ENCODE measurements around the gene PLXDC2.
"Not testable (repeated sequence)": the region's sequence is repeated elsewhere in the genome, so short reads cannot be mapped to it uniquely, and the experiment has no call there.

PLXDC2 gene

DNA sequence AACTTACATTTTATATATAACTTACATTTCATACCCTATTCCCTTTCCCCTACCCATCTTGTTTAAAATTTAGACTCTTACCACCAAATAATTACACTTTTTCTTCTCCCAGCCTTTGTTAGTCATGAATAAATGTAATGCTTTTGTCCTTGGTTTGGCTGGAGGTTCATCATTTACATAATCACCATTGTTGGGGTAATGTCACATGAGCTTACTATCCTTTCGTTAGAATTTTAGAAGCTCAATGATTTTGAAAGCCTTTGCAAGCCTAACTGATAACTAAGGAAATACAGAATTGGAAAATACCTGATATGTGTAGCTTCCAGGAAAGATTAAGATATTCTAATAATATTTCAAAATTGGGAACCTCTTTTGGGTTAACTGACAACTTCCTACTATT is 171.7 kb downstream of the PLXDC2 start:
- no peak for DNase-seq

DNA sequence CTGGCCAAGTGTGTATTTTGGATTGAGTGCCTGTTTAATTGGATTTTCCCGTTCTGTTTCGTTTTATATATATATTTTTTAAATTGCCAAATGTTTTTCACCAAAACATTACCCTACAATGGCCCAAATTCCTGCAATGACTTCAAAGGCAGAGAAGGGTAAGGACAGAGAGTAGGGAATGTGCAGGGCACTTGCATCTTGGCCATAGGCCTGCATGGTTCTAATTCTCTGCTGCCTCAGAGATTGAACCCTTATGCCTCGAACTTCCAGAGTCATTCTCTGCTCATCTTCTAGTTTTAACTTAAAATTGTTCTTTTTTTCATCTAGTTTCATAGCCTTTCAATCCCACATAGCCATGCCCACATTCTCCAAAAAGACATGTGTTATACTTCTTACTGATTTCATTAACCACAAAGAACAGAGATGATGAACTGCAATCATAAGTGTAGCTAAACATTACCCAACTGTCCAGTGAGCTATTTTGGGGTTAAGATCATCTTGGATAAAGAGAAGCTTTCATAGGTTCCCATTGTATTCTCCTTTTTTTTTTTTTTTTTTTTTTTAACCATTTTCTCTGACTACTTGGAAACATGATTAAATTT is 177.6 kb downstream of the PLXDC2 start:
- DNase-seq = no peak

DNA sequence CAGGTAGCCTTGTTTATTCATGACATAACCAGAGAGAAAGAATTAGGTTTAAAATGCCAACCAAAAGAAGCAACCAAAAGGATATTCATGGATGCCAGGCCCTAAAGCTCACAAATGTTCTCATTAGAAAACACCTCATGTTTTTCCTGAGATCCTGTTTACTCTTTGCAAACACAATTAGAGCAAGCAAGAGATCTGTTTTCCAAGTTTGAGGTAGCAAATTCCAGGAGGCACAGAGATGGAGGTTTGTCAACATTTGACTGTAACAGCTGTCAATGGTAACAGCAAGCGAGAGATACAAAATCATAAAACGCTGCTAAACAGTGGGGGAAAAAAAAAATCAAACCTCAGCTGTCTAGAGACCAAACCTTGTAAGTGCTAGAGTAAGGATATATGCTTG is 182.2 kb downstream of the PLXDC2 start:
- DNase-seq = no peak

DNA sequence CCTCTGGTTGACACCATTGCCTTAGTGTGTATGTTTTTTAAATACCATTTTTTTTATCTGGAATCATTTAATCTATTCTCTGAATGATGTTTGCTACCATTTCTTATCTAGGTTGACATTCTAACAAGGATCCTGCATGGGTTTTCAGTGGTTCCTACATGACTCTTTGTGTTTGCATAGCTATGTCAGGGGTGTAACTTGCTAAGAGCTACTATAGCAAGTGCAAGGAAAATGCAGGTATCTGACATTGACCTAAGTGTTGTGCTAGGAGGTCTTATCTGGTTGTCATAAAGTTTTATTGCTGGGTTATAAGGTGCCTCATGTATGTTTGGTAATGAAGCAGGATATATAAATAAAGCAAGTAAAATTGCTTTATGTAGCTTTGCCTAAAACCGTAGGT is 183.2 kb downstream of the PLXDC2 start:
- no peak for DNase-seq

DNA sequence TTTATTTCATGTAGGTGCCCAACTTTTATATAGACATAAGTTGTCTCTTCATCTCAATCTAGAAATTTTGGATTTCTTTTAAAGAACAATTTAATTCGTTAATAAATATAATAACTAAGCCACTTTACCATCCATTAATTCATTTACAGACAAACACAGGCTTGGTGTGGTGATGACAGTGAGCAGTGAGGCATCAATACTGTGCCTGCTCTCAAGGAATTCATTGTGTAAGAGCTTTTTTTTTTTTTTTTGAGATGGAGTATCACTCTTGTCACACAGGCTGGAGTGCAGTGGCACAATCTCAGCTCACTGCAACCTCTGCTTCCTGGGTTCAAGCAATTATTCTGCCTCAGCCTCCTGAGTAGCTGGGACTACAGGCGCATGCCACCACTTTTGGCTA is 185.8 kb downstream of the PLXDC2 start:
- not testable (repeated sequence) for DNase-seq

DNA sequence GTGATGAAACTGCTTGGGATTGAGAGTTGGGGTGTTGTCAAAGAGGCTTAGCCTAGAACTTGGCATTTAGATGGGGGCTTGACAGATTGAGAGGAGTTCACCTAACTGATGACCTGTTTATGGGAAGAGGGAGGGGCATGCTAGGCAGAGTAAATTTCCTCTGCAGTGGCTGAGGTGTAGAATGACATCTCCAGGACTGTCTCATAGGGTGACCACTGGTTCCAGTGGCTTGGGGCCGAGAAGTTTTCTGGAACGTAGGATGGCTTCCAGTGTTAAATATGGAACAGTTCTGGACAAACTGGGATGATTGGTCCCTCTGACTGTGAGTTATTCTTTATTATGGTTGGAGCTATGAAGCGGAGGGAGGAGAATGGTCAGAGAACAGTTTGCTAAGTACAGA is 186.4 kb downstream of the PLXDC2 start:
- DNase-seq = no peak

DNA sequence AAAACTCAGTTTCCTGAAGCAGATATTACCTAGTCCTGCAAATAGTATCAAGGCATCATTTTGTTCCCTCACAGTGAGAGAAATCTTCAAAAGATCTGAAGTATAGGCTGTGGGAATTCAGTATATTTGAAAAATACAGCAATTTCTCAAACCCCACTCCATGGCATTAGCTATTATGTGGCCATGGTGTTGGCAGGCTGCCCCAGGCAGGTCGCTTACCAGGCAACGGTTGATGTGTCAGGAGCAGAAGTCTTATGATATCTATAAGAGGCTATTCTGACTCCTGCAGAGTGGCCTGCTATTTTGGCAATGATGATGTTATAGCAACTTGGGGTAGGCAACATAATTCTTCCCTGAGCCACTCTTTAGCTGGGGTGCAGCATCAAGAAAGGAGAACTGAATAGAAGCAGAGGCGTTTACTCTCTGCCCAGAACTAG is 187.9 kb downstream of the PLXDC2 start:
- no peak for DNase-seq

DNA sequence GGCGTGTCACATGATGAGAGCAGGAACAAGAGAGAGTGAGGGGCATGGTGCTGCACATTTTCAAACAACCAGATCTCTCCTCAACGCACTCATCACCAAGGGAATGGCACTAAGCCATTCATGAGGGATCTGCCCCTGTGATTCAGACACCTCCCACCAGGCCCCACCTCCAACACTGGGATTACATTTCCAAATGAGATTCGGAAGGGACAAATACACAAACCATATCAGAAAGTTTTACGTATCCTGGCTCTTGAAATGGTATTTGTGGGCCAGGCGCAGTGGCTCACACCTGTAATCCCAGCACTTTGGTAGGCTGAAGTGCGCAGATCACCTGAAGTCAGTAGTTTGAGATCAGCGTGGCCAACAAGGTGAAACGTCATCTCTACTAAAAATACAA is 189.4 kb downstream of the PLXDC2 start:
- no peak for DNase-seq

DNA sequence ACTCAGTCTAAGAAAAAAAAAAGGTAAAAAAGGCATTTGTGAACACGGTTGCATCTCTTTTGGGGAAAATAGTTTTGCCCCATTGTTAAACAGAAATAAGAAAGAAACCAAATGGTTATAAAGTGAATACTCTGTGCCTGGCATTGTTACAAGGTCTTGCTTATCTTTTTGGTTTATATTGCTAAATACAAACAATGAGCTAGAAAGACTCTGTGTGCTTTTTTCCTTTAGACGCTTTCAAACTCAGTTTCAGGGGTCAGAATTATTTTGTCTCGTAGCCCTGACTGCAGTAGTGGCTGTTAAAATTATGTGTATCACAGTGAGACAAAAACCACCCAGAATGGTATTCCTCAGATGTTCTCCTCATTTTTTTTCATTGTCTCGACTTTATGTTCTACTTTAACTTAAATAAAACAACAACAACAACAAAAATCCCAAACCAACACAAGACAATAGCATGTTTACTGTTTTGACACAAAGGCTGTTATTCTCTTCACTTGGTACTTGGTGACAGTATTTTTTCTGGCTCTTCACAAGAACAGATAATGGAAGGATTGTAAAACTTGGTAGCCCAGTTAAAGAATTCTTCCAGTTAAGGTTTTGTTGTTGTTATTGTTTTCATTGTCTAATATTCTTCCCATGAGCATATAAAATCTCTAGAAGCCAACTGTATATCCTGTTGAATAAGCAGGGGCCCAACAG is 190.1 kb downstream of the PLXDC2 start:
- no peak for DNase-seq

DNA sequence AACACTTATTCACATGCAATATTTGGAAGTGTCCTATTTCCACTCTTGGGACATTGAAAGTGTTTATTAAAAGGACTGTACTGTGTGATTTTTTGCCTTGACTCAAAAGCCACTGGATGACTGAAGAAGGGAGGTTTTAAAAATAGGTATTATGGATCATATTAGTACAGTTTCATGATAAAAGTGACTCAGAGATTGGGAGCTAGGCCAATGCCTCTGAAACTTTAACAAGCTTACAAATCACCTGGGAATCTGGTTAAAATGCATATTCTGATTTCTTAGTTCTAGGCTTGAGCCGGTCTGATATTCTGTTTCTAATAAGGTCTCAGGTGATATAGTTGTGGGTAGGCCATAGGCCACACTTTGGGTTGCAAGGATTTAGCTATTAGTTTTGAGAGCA is 191.2 kb downstream of the PLXDC2 start:
- no peak for DNase-seq

DNA sequence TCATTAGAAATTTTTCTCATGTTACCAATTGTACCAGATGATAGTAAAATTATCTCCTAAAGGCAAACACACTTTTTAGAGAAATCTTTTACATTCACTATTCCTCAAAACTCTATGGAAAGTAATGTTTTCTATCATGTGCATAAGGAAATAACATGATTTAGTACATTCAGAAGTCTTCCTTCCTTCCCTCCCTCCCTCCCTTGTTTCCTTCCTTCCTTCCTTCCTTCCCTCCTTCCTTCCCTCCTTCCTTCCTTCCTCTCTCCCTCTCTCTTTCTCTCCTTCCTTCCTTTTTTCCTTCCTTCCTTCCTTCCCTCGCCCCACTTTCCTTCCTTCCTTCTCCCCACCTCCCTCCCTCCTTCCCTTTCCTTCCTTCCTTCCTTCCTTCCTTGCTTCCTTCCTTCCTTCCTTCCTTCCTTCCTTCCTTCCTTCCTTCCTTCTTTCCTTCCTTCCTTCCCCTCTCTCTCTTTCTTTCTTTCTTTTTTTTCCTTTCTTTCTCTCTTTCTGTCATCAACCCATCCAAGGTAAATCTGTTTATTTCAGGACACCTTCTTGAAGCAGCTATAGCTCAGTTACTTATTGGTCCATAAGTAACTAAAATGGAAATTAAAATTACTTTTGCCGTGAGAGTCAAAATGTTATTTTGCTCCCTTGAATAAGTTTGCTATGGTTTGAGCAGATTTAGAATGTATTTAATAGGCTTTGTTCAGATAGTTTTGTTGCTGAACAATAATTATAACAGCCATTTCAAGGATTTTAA is 197.9 kb downstream of the PLXDC2 start:
- DNase-seq = no peak

DNA sequence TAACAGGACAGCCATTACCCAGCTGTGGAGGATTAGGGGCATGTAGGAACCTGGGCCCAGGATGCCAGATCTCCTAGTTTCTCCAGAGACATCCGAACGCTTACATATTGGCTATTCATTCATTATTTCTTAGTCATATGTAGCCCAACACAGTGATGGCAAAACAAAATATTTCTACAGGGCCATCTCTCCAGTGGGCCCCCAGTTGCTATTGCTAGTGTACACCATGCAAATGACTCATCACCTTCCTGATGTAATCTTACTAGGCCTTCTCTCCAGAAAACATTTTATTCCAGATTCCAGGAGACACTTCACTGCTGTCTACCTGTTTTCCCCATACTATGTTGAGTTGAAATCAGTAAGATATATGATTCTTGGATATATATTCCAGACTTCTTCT is 201.7 kb downstream of the PLXDC2 start:
- no peak for DNase-seq

DNA sequence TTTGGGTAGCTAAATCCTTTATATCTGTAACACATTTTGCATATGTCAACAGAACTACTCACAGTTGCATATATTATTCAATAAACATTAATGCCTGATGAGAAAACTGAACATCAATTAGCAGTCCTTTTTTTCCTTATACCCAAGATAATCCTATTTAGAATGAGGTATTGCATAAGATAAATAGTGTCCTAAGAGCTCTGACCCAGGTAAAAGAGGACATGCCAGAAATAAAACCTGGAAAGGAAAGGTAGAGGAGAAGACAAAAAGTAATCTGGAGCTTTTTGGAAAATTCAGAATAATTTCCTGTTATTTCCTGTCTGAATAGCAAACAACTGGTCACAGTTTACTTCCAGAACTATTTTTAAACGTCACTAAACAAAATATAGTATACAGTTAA is 204.4 kb downstream of the PLXDC2 start:
- no peak for DNase-seq

DNA sequence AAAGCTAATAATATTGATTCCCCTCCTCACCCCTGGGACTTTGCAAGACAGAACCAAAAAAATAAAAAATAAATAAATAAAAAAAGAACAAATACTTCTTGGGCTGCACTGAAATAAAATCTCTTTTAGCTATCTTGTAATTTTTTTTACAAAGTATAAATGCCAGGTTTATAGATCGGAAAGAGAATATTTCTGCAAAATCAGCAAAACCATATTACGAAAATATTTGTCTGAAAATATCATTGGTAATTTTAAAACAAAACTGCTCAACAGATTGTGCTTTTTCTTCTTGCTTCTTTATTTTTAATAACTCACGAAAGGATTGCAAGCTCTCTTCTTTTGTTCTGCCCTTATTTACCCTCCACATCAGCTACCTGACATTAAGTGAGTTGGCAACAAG is 213.3 kb downstream of the PLXDC2 start:
- DNase-seq = no peak

DNA sequence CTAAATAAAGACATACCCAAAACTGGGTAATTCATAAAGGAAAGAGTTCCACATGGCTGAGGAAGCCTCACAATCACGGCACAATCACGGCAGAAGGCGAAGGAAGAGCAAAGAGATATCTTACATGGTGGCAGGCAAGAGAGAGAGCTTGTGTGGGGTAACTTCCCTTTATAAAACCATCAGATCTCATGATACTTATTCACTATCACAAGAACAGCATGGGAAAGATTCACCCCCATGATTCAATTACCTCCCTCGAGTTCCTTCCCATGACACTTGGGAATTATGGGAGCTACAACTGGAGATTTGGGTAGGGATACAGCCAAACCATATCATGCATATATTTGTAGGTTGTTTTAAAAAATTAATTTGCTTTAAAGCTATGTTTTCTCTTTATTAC is 217.2 kb downstream of the PLXDC2 start:
- DNase-seq = no peak

DNA sequence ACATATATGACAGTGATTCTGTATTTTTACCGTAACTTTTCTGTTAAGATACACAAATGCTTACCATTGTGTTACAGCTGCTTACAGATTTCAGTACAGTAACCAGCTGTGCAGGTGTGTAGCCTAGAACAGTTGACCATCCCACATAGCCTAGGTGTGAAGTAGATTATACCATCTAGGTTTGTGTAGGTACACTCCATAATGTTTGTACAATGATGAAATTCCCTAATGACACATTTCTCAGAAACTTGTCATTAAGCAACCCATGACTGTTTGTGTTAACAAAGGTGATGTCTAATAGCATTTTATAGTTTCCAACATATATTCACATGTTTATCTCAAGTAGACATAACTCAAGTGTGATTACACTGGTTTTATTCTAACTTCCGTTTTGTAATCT is 218.5 kb downstream of the PLXDC2 start:
- DNase-seq = no peak

DNA sequence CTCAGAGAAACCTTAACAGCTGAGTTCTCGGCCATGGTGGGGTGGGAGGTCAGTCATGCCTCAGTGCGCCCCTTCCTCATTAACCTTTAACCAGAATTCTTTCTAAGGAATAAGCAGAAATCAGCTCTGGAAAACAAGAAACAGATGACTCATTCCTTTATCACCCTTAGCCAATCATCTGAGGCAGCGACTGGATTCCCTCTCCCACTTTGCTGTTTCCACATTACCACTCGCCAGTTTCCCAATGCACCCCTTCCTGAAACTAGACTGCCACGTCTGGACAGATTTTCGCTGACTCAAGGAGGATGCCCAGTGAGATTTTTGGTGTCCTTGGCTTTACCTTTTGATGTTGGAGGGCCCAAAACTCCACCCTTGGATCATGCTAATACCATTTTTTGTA is 223.8 kb downstream of the PLXDC2 start:
- no peak for DNase-seq

DNA sequence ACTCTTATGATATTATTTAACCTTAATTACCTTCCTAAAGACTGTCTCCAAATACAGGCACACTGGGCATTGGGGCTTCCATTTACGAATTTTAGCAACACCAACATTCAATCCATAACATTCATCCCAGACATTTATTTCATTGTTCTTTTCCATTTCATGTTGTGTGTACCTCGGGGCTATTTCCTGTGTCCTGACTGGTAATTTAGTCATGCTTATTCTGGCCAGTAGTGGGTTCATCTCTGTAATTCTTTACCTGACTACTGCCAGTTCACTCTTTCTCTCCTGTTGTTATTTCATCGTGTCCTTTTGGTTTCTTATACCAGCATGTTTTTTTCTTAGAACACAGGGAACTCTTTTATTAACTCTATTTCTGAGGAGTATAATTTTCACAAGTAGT is 225.7 kb downstream of the PLXDC2 start:
- no peak for DNase-seq

DNA sequence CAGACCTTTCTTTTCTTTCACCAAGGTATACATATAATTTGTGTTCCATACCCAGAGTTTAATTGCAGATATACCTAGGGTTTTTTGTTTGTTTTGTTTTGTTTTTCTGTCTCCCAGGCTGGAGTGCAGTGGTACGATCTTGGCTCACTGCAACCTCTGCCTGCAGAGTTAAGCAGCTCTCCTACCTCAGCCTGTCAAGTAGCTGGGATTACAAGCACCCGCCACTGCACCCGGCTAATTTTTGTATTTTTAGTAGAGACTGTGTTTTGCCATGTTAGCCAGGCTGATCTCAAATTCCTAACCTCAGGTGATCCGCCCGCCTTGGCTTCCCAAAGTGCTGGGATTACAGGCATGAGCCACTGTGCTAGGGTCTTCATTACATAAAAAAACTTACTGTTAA is 228.9 kb downstream of the PLXDC2 start:
- DNase-seq = not testable (repeated sequence)

DNA sequence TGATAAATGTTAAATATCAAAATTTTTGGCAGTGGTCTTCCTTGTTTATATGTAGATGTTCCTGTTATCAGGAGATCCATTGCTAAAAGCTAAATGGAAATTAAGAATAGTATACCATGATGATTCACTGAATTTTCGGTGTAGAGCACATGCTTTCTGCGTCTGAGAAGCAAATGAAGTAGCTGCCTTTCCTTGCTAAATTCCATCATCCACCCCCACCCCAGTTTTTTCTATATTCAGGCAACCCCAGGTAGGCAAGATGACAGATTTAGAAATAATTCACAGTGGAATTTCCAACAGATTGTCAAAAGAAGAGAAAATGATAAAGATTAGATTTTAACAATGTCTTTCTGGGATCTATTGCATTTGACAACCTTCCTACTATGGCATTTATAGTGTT is 231.9 kb downstream of the PLXDC2 start:
- no peak for DNase-seq

DNA sequence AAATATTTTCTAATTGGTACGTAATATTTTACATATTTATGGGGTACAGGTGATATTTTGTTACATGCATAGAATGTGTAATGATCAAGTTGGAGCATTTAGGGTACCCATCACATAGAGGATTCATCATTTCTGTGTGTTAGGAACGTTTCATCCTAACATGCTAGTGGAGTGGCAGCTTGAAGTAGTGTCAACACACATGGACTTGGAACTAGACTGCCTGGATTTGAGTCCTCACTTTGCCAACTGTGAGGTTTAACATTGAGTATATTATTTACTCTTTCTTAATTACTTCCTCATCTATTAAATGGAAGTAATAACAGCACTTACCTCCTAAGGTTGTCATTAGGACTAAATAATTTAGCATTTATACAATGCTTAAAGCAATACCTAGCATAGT is 241.9 kb downstream of the PLXDC2 start:
- no peak for DNase-seq

DNA sequence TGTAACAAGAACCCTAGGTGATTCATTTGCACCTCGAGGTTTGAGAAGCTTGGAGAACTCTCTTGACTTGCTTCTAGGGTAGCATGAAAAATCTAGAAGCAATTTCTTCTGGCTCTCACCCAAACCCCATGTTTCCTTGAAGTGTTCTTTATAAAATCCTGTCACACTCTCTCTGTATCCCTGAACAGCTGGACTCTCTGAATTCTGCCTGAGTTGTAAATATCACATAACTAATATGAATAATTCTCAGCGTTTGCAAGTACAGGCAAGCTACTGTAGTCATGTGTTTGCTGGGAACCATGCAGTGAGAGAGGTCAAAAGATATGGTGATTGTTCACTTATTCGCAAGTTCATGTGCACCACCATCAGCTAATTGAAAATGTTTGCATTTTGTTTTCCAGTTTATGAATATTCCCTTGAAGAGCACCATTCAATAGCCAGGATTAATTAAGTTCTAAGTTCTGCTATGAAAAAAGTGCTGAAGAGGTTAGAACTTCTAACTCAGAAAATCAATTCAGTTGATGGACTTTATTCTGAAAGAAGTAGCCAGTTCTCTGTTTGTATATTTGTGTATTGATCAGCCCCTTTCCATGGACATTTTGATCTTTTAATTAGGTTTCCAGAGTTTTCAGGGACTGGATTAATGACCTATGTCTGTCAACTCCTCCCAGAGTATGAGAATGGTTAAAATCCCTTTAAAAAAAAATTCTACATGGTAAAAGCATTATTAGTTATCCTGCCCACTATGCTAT is 243.0 kb downstream of the PLXDC2 start:
- DNase-seq = no peak

DNA sequence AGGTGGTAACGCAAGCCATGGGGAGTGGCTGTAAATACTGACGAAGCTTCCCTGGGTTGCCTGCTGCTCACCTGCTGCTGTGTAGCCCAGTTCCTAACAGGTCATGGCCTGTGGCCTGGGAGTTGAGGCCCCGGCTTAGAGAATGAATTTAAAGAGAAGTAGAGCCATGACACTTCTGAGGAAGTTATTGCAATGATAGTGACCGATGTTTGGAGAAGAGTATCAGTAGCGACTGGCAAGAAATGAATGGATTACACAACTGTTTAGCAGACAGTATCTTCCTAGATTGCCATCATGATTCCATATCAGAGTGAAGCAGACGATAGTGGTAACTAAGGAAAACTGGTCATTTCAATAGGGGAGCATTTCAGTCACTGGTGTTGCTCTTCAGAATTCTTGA is 249.6 kb downstream of the PLXDC2 start:
- no peak for DNase-seq

DNA sequence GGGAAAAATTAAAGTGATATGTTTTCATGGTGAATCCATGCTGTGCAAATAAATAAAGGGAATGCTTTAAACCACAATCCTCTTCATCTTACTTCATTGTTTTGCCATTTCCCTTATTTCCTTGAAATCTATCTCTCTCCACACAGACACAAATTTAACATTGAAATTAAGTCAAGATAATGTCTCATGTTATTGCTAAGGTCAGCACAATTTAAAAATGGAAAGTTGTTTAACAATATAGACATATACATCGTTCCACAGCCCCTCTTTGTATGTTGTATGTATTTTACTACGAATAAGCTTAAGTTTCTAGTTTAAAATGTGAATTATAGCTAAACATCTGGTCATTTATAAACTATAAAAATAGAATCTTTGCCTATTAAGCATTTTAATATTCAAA is 256.9 kb downstream of the PLXDC2 start:
- no peak for DNase-seq

Measured in activated CD4-positive, alpha-beta T cell treated with anti-CD3 and anti-CD28 coated beads, Interleukin-2, Interleukin-6, amounts not matched to agents 100 ng/mL and 50 ng/mL, durations not matched to agents 16 hours and 8 hours (primary cell).